Liver (tissue), 9 donors: ENCODE measurements around the gene TAPBPL. TPM values are rescaled to one million over a fixed set of nuclear protein-coding genes. Genes with fewer than 3 reads are reported as not detected.

Source experiments
- DNase-seq: peaks from one replicate; pipeline ENCODE4 v3.0.0-alpha.2; 2017; ENCODE audit warnings: low spot score
- H3K27ac ChIP-seq, 2 donors: one replicate each; pipeline ENCODE4 v1.7.0; 2013; ENCODE audit warnings: inconsistent platforms in 2 of 2, low read length in 2 of 2, control low read depth in 1 of 2, low read depth in 1 of 2, mild to moderate bottlenecking in 1 of 2
- H3K27me3 ChIP-seq, 4 donors: one replicate each; pipeline versions ENCODE4 v1.6.1 to v1.7.0; 2013; ENCODE audit warnings: low read length in 3 of 4, inconsistent platforms in 1 of 4, mild to moderate bottlenecking in 1 of 4, moderate library complexity in 1 of 4; ENCODE audit not compliant: control insufficient read depth in 4 of 4, insufficient read depth in 4 of 4
- H3K36me3 ChIP-seq, 4 donors: one replicate each; pipeline versions ENCODE4 v1.6.1 to v1.7.0; 2013; ENCODE audit warnings: low read length in 3 of 4, mild to moderate bottlenecking in 3 of 4, low read depth in 1 of 4, moderate library complexity in 1 of 4; ENCODE audit not compliant: control insufficient read depth in 4 of 4, insufficient read depth in 3 of 4
- H3K4me1 ChIP-seq, 4 donors: one replicate each; pipeline versions ENCODE4 v1.6.1 to v1.7.0; 2013; ENCODE audit warnings: low read length in 3 of 4, mild to moderate bottlenecking in 3 of 4, moderate library complexity in 1 of 4; ENCODE audit not compliant: control insufficient read depth in 4 of 4, insufficient read depth in 4 of 4
- H3K4me3 ChIP-seq, 3 donors: one replicate each; pipeline versions ENCODE4 v1.6.1 to v1.7.0; 2013; ENCODE audit warnings: low read length in 3 of 3, control low read depth in 1 of 3, low read depth in 1 of 3, mild to moderate bottlenecking in 1 of 3
- H3K9ac ChIP-seq, 2 donors: one replicate each; pipeline ENCODE4 v1.7.0; 2013; ENCODE audit warnings: low read length in 2 of 2, mild to moderate bottlenecking in 2 of 2, moderate library complexity in 2 of 2, control low read depth in 1 of 2, low read depth in 1 of 2
- H3K9me3 ChIP-seq, 4 donors: one replicate each; pipeline versions ENCODE4 v1.6.1 to v1.7.0; 2013; ENCODE audit warnings: low read length in 3 of 4; ENCODE audit not compliant: control insufficient read depth in 4 of 4
- CTCF ChIP-seq: fragments of 150-350 bp; IDR thresholded peaks from 2 replicates; pipeline ENCODE4 v1.5.1; 2017; ENCODE audit warnings: improper control_type of control experiment, low read depth, low read length; ENCODE audit not compliant: missing input control
- EGR1 ChIP-seq, 2 donors: IDR thresholded peaks; 2 replicates each; pipeline ENCODE4 v1.6.1; 2016 to 2018; ENCODE audit warnings: antibody characterized with exemption in 2 of 2, low read depth in 2 of 2
- FOXA1 ChIP-seq: IDR thresholded peaks from 2 replicates; pipeline ENCODE4 v1.6.1; 2016; ENCODE audit warnings: antibody characterized with exemption
- FOXA2 ChIP-seq: IDR thresholded peaks from 2 replicates; pipeline ENCODE4 v1.6.1; 2016; ENCODE audit warnings: antibody characterized with exemption
- GABPA ChIP-seq, 2 donors: IDR thresholded peaks in 1 of 2; conservative IDR thresholded peaks in 1 of 2; 2 replicates each; pipeline ENCODE4 v1.6.1; 2016; ENCODE audit warnings: antibody characterized with exemption in 2 of 2, mild to moderate bottlenecking in 1 of 2, moderate library complexity in 1 of 2
- HNF4A ChIP-seq, 2 donors: conservative IDR thresholded peaks; 2 replicates each; pipeline ENCODE4 v1.6.1; 2016; ENCODE audit warnings: antibody characterized with exemption in 2 of 2, mild to moderate bottlenecking in 2 of 2
- HNF4G ChIP-seq: IDR thresholded peaks from 2 replicates; pipeline ENCODE4 v1.6.1; 2016; ENCODE audit warnings: antibody characterized with exemption
- JUND ChIP-seq, 2 donors: IDR thresholded peaks; 2 replicates each; pipeline ENCODE4 v1.6.1; 2016; ENCODE audit warnings: antibody characterized with exemption in 2 of 2
- NR2F2 ChIP-seq: IDR thresholded peaks from 2 replicates; pipeline ENCODE4 v1.6.1; 2016; ENCODE audit warnings: antibody characterized with exemption
- RAD21 ChIP-seq, 2 donors: IDR thresholded peaks; 2 replicates each; pipeline ENCODE4 v1.6.1; 2016; ENCODE audit warnings: antibody characterized with exemption in 2 of 2, mild to moderate bottlenecking in 2 of 2
- RXRA ChIP-seq, 2 donors: IDR thresholded peaks; 2 replicates each; pipeline ENCODE4 v1.6.1; 2017 to 2018; ENCODE audit warnings: antibody characterized with exemption in 2 of 2, mild to moderate bottlenecking in 1 of 2
- SP1 ChIP-seq: IDR thresholded peaks from 2 replicates; pipeline ENCODE4 v1.6.1; 2018; ENCODE audit warnings: antibody characterized with exemption, mild to moderate bottlenecking
- TAF1 ChIP-seq: conservative IDR thresholded peaks from 2 replicates; pipeline ENCODE4 v1.6.1; 2016; ENCODE audit warnings: antibody characterized with exemption, mild to moderate bottlenecking
- YY1 ChIP-seq: IDR thresholded peaks from 2 replicates; pipeline ENCODE4 v1.6.1; 2016; ENCODE audit warnings: antibody characterized with exemption, mild to moderate bottlenecking
- WGBS: extraction: QIAGEN DNeasy Blood & Tissue Kit; methylation state at CpG from one replicate; pipeline ENCODE4 v1.1.7; 2013; 5-methylcytosine and 5-hydroxymethylcytosine counted together
- polyA plus RNA-seq, 2 donors: library from polyadenylated mRNA; stranded (reverse) in 1 of 2; unstranded in 1 of 2; fragments of 200-250 nt in 1 of 2; fragments of >200 nt in 1 of 2; fragmentation: Nextera tagmentation in 1 of 2; extraction: Ambion mirVana in 1 of 2; gene quantifications; one replicate each; pipeline versions ENCODE4 v1.2.1 to v1.2.3, GENCODE V29; 2013 to 2015
- total RNA-seq, 2 donors: library from RNA; depleted of rRNA; stranded (reverse); fragments of >200 nt; gene quantifications; one replicate each; pipeline ENCODE4 v1.2.3, GENCODE V29; 2014
- TF ChIP-seq, protein P1 (sequence below): IDR thresholded peaks from 2 replicates; pipeline ENCODE4 v1.6.1; 2016; ENCODE audit warnings: antibody characterized with exemption
- TF ChIP-seq, protein P2 (sequence below): IDR thresholded peaks from 2 replicates; pipeline ENCODE4 v1.6.1; 2016; ENCODE audit warnings: antibody characterized with exemption
- TF ChIP-seq, protein P3 (sequence below): IDR thresholded peaks from 2 replicates; pipeline ENCODE4 v1.6.1; 2016; ENCODE audit warnings: antibody characterized with exemption
- TF ChIP-seq, protein P4 (sequence below): IDR thresholded peaks from 2 replicates; pipeline ENCODE4 v1.6.1; 2016; ENCODE audit warnings: antibody characterized with exemption, mild to moderate bottlenecking
- donor health status: healthy.
- donor health status: healthy.
- donor health status: healthy.
- donor health status: healthy.
- donor health status: healthy.

TAPBPL gene
- total and polyA plus RNA-seq, 4 donors = 9.5 to 32.9 (median 19.0) TPM

GRCh38 chr12:6407236-6407954, 44.4 kb upstream of the TAPBPL start:
- TF ChIP-seq, protein P1, sequence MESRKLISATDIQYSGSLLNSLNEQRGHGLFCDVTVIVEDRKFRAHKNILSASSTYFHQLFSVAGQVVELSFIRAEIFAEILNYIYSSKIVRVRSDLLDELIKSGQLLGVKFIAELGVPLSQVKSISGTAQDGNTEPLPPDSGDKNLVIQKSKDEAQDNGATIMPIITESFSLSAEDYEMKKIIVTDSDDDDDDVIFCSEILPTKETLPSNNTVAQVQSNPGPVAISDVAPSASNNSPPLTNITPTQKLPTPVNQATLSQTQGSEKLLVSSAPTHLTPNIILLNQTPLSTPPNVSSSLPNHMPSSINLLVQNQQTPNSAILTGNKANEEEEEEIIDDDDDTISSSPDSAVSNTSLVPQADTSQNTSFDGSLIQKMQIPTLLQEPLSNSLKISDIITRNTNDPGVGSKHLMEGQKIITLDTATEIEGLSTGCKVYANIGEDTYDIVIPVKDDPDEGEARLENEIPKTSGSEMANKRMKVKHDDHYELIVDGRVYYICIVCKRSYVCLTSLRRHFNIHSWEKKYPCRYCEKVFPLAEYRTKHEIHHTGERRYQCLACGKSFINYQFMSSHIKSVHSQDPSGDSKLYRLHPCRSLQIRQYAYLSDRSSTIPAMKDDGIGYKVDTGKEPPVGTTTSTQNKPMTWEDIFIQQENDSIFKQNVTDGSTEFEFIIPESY = no peak
- TF ChIP-seq HNF4G (no peak), FOXA1 (no peak), TAF1 (no peak), RAD21 (IDR thresholded peaks at IDR 0.05) (no peak), RXRA (IDR thresholded peaks at IDR 0.05) (no peak), HNF4A (conservative IDR thresholded peaks at IDR 0.05) (no peak), SP1 (no peak), CTCF (no peak), FOXA2 (no peak), JUND (IDR thresholded peaks at IDR 0.05) (no peak), EGR1 (IDR thresholded peaks at IDR 0.05; ENCODE audit: low read depth in 2 of 2) (no peak), NR2F2 (no peak), GABPA (IDR thresholded peaks at IDR 0.05 in 1 of 2, conservative IDR thresholded peaks at IDR 0.05 in 1 of 2) (no peak), YY1 (no peak)
- TF ChIP-seq, protein P2, sequence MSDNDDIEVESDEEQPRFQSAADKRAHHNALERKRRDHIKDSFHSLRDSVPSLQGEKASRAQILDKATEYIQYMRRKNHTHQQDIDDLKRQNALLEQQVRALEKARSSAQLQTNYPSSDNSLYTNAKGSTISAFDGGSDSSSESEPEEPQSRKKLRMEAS = no peak
- TF ChIP-seq, protein P3, sequence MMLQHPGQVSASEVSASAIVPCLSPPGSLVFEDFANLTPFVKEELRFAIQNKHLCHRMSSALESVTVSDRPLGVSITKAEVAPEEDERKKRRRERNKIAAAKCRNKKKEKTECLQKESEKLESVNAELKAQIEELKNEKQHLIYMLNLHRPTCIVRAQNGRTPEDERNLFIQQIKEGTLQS = no peak
- TF ChIP-seq, protein P4, sequence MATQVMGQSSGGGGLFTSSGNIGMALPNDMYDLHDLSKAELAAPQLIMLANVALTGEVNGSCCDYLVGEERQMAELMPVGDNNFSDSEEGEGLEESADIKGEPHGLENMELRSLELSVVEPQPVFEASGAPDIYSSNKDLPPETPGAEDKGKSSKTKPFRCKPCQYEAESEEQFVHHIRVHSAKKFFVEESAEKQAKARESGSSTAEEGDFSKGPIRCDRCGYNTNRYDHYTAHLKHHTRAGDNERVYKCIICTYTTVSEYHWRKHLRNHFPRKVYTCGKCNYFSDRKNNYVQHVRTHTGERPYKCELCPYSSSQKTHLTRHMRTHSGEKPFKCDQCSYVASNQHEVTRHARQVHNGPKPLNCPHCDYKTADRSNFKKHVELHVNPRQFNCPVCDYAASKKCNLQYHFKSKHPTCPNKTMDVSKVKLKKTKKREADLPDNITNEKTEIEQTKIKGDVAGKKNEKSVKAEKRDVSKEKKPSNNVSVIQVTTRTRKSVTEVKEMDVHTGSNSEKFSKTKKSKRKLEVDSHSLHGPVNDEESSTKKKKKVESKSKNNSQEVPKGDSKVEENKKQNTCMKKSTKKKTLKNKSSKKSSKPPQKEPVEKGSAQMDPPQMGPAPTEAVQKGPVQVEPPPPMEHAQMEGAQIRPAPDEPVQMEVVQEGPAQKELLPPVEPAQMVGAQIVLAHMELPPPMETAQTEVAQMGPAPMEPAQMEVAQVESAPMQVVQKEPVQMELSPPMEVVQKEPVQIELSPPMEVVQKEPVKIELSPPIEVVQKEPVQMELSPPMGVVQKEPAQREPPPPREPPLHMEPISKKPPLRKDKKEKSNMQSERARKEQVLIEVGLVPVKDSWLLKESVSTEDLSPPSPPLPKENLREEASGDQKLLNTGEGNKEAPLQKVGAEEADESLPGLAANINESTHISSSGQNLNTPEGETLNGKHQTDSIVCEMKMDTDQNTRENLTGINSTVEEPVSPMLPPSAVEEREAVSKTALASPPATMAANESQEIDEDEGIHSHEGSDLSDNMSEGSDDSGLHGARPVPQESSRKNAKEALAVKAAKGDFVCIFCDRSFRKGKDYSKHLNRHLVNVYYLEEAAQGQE = no peak
- Histone ChIP-seq H3K27ac (no peak overlapping the region), H3K9ac (no peak overlapping the region), H3K9me3 (no peaks in the 10 kb centered on the region), H3K27me3 (no peaks in the 10 kb centered on the region), H3K4me3 (no peak overlapping the region), H3K36me3 (no peaks in the 10 kb centered on the region), H3K4me1 (no peaks in the 10 kb centered on the region)
- WGBS = 96% methylated on average over 10 of the region's 10 CpGs
- no peak for DNase-seq
